Upper lobe of left lung (tissue), 6 donors: ENCODE measurements around the gene AATF. TPM values are rescaled to one million over a fixed set of nuclear protein-coding genes. Genes with fewer than 3 reads are reported as not detected.
"Not testable (repeated sequence)": the region's sequence is repeated elsewhere in the genome, so short reads cannot be mapped to it uniquely, and the experiment has no call there.

Source experiments
- ATAC-seq, 2 donors: fragments of 200-7000 bp; cut with Tn5 transposase; one replicate each; pipeline ENCODE4 v1.9.1; 2022; ENCODE audit warnings: mild to moderate bottlenecking in 2 of 2, moderate library complexity in 2 of 2; ENCODE audit not compliant: low FRiP score in 2 of 2
- DNase-seq, 2 donors: peaks; one replicate each; pipeline ENCODE4 v3.0.0-alpha.2; 2019 to 2020
- H3K27ac ChIP-seq, 4 donors: fragments of 200-600 bp; sonication (generic); one replicate each; pipeline ENCODE4 v1.5.1; 2016 to 2019
- H3K27me3 ChIP-seq, 4 donors: fragments of 200-600 bp; sonication (generic); one replicate each; pipeline ENCODE4 v1.5.1; 2017 to 2019
- H3K36me3 ChIP-seq, 4 donors: fragments of 200-600 bp; sonication (generic); one replicate each; pipeline ENCODE4 v1.5.1; 2016 to 2019
- H3K4me1 ChIP-seq, 4 donors: fragments of 200-600 bp; sonication (generic); one replicate each; pipeline ENCODE4 v1.5.1; 2018 to 2019
- H3K4me3 ChIP-seq, 4 donors: fragments of 200-600 bp; sonication (generic); one replicate each; pipeline ENCODE4 v1.5.1; 2017 to 2019; ENCODE audit warnings: mild to moderate bottlenecking in 2 of 4, moderate library complexity in 1 of 4
- H3K9me3 ChIP-seq, 4 donors: fragments of 200-600 bp; sonication (generic); one replicate each; pipeline ENCODE4 v1.5.1; 2018 to 2019
- CTCF ChIP-seq, 6 experiments: fragments of 450-650 bp in 4 of 6; fragments of 200-600 bp in 2 of 6; sonication (generic) in 2 of 6; IDR thresholded peaks; one replicate each; pipeline ENCODE4 v1.5.1; 2016 to 2019; ENCODE audit warnings: antibody characterized with exemption in 6 of 6
- EP300 ChIP-seq, 4 donors: sonication (generic); formaldehyde crosslinking; IDR thresholded peaks; one replicate each; pipeline ENCODE4 v1.5.1; 2017; ENCODE audit warnings: antibody characterized with exemption in 4 of 4, control low read depth in 2 of 4
- POLR2A ChIP-seq, 4 donors: fragments of 450-650 bp; IDR thresholded peaks; one replicate each; pipeline ENCODE4 v1.5.1; 2016 to 2017; ENCODE audit warnings: antibody characterized with exemption in 4 of 4, mild to moderate bottlenecking in 2 of 4
- POLR2AphosphoS5 ChIP-seq, 2 donors: sonication (generic); formaldehyde crosslinking; IDR thresholded peaks; one replicate each; pipeline ENCODE4 v1.5.1; 2017; ENCODE audit warnings: antibody characterized with exemption in 2 of 2
- WGBS, 2 donors: methylation state at CpG; one replicate each; pipeline ENCODE4 v1.1.5; 2017 to 2018; 5-methylcytosine and 5-hydroxymethylcytosine counted together
- total RNA-seq, 6 donors: library from RNA; depleted of rRNA in 4 of 6; stranded (reverse); fragments of >200 nt in 4 of 6; gene quantifications; one replicate each; pipeline versions ENCODE4 v1.1.0 to v1.2.1, GENCODE V29; 2016 to 2021
- donor health status: DM: no; HTN: no; CAD: no; lungs with moderate emphysema.
- donor health status: DM: no; HTN: yes; CAD: no; lungs with severe emphysema.

AATF gene
- total RNA-seq, 6 donors from 2014 or later, result 30.7 to 45.4 (median 37.3) TPM

GRCh38 chr17:37066322-37067255, 117.8 kb downstream of the AATF start:
- Histone ChIP-seq H3K4me1 (peaks cover 0 to 5% (median 0%) of the 10 kb centered on the region in 4 donors), H3K9me3 (no peaks in the 10 kb centered on the region), H3K36me3 (no peaks in the 10 kb centered on the region), H3K27ac (no peak overlapping the region), H3K4me3 (no peak overlapping the region), H3K27me3 (no peaks in the 10 kb centered on the region)
- no peak for TF ChIP-seq POLR2A (IDR thresholded peaks at IDR 0.05)
- TF ChIP-seq CTCF (IDR thresholded peaks at IDR 0.05), result no peak
- TF ChIP-seq POLR2AphosphoS5 (IDR thresholded peaks at IDR 0.05), result no peak
- no peak for TF ChIP-seq EP300 (IDR thresholded peaks at IDR 0.05)
- ATAC-seq (peak in 1 of 2 donors; percentile 20), DNase-seq (peak in 1 of 2 donors; percentile 62)
- 53 to 56% methylated on average over 23 to 25 of the region's 25 CpGs for WGBS, 2 donors

- Histone ChIP-seq H3K9me3 (no peaks in the 10 kb centered on the region), H3K36me3 (no peaks in the 10 kb centered on the region), H3K4me1 (peaks cover 0 to 5% (median 0%) of the 10 kb centered on the region in 4 donors), H3K4me3 (no peak overlapping the region), H3K27me3 (no peaks in the 10 kb centered on the region), H3K27ac (no peak overlapping the region)
- TF ChIP-seq EP300 (IDR thresholded peaks at IDR 0.05) (no peak), POLR2AphosphoS5 (IDR thresholded peaks at IDR 0.05) (no peak), CTCF (IDR thresholded peaks at IDR 0.05) (no peak), POLR2A (IDR thresholded peaks at IDR 0.05) (no peak)
- DNase-seq (peak; percentile 32 to 79), ATAC-seq (peak in 1 of 2 donors; percentile 75)
- WGBS, 2 donors, result 61 to 74% methylated on average over 13 of the region's 13 CpGs
Measured at GRCh38 chr17:37067555-37068111, 118.9 kb downstream of the AATF start.

- H3K4me3 ChIP-seq, result no peak overlapping the region
- TF ChIP-seq CTCF (IDR thresholded peaks at IDR 0.05) (no peak), POLR2AphosphoS5 (IDR thresholded peaks at IDR 0.05) (peak in 1 of 2 donors; percentile 20)
- ATAC-seq, result no peak
- peak in 1 of 2 donors; percentile 9 for DNase-seq
- no peaks in the 10 kb centered on the region for H3K36me3 ChIP-seq
- H3K27me3 ChIP-seq, result no peaks in the 10 kb centered on the region
- no peaks in the 10 kb centered on the region for H3K9me3 ChIP-seq
- H3K4me1 ChIP-seq, result peaks cover 0 to 5% (median 0%) of the 10 kb centered on the region in 4 donors
- WGBS, 2 donors, result 63 to 78% methylated on average over 10 of the region's 10 CpGs
- no peak overlapping the region for H3K27ac ChIP-seq
Measured at GRCh38 chr17:37068266-37068665, 119.5 kb downstream of the AATF start.

- Histone ChIP-seq H3K9me3 (no peaks in the 10 kb centered on the region), H3K27me3 (no peaks in the 10 kb centered on the region), H3K4me1 (peaks cover 0 to 5% (median 0%) of the 10 kb centered on the region in 4 donors), H3K36me3 (no peaks in the 10 kb centered on the region), H3K27ac (no peak overlapping the region), H3K4me3 (no peak overlapping the region)
- TF ChIP-seq CTCF (IDR thresholded peaks at IDR 0.05), result no peak
- TF ChIP-seq POLR2AphosphoS5 (IDR thresholded peaks at IDR 0.05), result no peak
- no peak for TF ChIP-seq EP300 (IDR thresholded peaks at IDR 0.05)
- no peak for TF ChIP-seq POLR2A (IDR thresholded peaks at IDR 0.05)
- DNase-seq (no peak), ATAC-seq (no peak)
- 79 to 90% methylated on average over 3 of the region's 3 CpGs for whole genome bisulfite sequencing, 2 donors
Measured at GRCh38 chr17:37069087-37069486, 120.3 kb downstream of the AATF start.

GRCh38 chr17:37073464-37073863, 124.7 kb downstream of the AATF start:
- not testable (repeated sequence) for H3K9me3 ChIP-seq, H3K27ac ChIP-seq, H3K27me3 ChIP-seq, H3K4me1 ChIP-seq, ATAC-seq, DNase-seq, H3K4me3 ChIP-seq, H3K36me3 ChIP-seq
- WGBS, 2 donors, result 75 to 78% methylated on average over 3 of the region's 3 CpGs
